Measurements from ENCODE around the gene ITSN2.

- TF ChIP-seq, protein P1, sequence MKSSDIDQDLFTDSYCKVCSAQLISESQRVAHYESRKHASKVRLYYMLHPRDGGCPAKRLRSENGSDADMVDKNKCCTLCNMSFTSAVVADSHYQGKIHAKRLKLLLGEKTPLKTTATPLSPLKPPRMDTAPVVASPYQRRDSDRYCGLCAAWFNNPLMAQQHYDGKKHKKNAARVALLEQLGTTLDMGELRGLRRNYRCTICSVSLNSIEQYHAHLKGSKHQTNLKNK (CRISPR knock-in tag; IDR thresholded peaks at IDR 0.05) = no peak
- no peak for TF ChIP-seq JUN (CRISPR knock-in tag; IDR thresholded peaks at IDR 0.05)
- TF ChIP-seq TEAD4 (CRISPR knock-in tag; IDR thresholded peaks at IDR 0.05) = no peak
- no peak for TF ChIP-seq CREB1 (CRISPR knock-in tag; IDR thresholded peaks at IDR 0.05)
- TF ChIP-seq, protein P2, sequence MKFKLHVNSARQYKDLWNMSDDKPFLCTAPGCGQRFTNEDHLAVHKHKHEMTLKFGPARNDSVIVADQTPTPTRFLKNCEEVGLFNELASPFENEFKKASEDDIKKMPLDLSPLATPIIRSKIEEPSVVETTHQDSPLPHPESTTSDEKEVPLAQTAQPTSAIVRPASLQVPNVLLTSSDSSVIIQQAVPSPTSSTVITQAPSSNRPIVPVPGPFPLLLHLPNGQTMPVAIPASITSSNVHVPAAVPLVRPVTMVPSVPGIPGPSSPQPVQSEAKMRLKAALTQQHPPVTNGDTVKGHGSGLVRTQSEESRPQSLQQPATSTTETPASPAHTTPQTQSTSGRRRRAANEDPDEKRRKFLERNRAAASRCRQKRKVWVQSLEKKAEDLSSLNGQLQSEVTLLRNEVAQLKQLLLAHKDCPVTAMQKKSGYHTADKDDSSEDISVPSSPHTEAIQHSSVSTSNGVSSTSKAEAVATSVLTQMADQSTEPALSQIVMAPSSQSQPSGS (CRISPR knock-in tag; IDR thresholded peaks at IDR 0.05; ENCODE audit: borderline replicate concordance, low read depth) = no peak
- TF ChIP-seq, protein P3, sequence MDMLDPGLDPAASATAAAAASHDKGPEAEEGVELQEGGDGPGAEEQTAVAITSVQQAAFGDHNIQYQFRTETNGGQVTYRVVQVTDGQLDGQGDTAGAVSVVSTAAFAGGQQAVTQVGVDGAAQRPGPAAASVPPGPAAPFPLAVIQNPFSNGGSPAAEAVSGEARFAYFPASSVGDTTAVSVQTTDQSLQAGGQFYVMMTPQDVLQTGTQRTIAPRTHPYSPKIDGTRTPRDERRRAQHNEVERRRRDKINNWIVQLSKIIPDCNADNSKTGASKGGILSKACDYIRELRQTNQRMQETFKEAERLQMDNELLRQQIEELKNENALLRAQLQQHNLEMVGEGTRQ (CRISPR knock-in tag; IDR thresholded peaks at IDR 0.05) = no peak
- no peak for TF ChIP-seq ZBTB21 (CRISPR knock-in tag; IDR thresholded peaks at IDR 0.05; ENCODE audit: borderline replicate concordance)
- TF ChIP-seq, protein P4, sequence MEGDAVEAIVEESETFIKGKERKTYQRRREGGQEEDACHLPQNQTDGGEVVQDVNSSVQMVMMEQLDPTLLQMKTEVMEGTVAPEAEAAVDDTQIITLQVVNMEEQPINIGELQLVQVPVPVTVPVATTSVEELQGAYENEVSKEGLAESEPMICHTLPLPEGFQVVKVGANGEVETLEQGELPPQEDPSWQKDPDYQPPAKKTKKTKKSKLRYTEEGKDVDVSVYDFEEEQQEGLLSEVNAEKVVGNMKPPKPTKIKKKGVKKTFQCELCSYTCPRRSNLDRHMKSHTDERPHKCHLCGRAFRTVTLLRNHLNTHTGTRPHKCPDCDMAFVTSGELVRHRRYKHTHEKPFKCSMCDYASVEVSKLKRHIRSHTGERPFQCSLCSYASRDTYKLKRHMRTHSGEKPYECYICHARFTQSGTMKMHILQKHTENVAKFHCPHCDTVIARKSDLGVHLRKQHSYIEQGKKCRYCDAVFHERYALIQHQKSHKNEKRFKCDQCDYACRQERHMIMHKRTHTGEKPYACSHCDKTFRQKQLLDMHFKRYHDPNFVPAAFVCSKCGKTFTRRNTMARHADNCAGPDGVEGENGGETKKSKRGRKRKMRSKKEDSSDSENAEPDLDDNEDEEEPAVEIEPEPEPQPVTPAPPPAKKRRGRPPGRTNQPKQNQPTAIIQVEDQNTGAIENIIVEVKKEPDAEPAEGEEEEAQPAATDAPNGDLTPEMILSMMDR (IDR thresholded peaks at IDR 0.05) = no peak
- no peak for TF ChIP-seq NR3C1 (CRISPR knock-in tag; conservative IDR thresholded peaks at IDR 0.05; ENCODE audit: low read depth)
- TF ChIP-seq ELF4 (CRISPR knock-in tag; IDR thresholded peaks at IDR 0.05; ENCODE audit: low read depth) = no peak
Observed at GRCh38 chr2:24200799-24201198, 159.5 kb downstream of the ITSN2 start.

All from WTC11 (cell line).